ENCODE data around the gene CAMK1D. TPM values are rescaled to one million over a fixed set of nuclear protein-coding genes. Genes with fewer than 3 reads are reported as not detected.
"Not testable (repeated sequence)": the region's sequence is repeated elsewhere in the genome, so short reads cannot be mapped to it uniquely, and the experiment has no call there.

The CAMK1D gene
- total RNA-seq, 1 donor from 2014 or later: 8.7 TPM

DNA sequence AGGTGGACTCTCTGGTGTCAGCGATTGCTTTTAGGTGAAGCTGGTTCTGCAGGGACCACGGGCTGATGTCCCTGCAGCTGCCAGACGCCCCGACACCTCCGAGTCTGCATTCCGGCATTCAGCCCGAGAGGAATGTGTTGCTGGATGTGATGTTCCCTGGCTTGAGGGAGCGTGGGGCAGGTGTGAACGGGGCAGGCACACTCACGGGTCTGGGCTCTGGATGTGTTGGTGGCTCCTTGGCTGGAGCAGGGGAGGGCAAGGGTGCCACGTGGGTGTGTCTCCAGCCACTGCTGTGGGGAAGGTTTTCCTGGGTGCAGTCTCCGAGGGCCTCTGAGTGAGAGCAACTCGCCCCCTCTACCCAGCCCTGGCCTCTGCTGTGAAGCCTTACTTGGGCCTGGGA lies 140.5 kb downstream of the CAMK1D start:
- intact Hi-C loops (cut with micrococcal nuclease): no loop called here

- intact Hi-C loops (cut with micrococcal nuclease): no loop called here
These were observed 141.6 kb downstream of the CAMK1D start for GRCh38 chr10:12490963-12491362.

GRCh38 chr10:12491491-12491890 lies 142.1 kb downstream of the CAMK1D start:
- intact Hi-C loops (cut with micrococcal nuclease): no loop called here

GRCh38 chr10:12492016-12492415 lies 142.7 kb downstream of the CAMK1D start:
- intact Hi-C loops (cut with micrococcal nuclease): no loop called here

GRCh38 chr10:12497046-12497445 lies 147.7 kb downstream of the CAMK1D start:
- intact Hi-C loops (cut with micrococcal nuclease): not testable (repeated sequence)

DNA sequence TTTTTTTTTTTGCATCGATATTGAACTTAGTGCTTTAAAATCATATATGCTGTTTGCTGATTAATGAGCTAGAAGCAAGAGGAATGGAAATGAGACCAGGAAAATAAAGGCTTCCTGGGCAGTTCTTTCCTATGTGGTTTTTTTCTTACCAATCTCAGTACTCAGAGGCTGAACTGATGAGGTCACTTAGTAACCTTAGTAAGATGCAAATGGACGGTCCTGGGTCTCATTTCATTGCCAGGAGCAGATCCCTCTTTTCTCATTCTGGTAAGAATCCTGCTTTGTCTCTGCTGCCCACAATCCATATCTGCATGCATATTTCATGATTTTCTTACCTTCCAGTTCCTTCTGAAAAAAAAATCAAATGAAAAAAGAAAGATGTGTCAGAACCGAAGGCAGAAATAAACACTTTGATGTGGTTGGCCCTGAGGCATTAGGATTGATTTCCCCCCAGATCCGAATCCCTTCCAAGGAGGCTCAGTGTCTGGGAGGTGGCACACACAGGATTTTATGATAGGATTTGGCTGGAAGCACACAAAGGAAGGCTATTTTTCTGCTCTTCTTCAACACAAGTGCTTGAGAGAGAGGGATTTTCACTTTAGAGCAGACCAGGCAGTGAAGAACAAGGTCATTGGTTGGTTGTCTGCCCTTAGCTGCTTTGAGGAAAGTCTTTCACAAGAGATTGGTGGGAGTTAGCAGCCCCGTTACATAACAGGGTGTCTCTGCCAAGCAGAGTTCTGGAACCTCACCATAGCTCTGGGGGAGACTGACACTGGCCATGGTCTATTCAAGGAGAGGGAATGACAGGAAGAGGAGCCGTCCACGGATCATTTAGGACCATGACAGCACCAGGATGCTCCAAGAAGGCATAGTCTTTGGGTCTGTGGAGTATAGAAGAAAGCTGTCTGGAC lies 150.0 kb downstream of the CAMK1D start:
- intact Hi-C loops (cut with micrococcal nuclease): no loop called here

DNA sequence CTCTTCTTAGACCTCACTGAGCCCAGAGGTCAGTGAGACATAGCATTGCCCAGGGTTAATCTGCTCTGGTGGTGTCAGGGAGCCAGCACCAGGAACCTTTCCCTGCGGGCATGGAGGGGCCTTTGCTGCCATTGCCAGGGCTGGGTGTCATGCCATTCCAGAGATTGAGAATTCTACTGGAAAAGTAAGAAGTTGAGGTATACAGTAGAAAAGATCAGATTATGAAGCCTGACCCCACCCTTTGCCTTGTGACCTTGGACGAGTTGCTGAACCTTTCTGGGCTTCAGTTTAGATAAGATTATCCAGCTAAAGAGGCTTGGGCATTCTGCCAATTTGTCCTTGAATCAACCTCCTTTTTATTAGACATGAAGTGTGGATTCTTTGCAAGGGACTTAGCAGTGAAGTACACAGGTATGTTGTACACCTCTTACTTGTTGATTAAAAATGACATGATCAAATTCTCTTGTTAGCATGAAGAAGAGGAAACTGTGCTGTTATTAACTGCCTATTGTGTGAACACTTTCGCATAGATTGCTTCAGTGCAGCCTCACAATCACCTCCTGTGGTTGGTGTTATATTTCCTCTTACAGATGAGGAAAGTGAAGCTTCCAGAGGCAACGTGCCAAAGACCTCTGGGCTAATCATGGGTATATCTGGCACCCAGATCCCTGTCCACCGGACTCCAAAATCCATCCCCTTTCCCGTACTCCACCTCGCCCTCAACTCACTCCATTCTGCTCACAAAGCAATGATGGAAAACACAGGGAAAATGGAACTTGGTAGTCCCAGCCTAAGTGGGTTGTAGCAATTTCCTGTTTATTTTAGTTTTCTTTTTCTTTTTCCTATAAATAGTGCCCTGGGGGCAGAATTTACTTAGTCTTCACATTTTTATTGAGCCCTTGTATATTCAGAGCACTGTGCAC lies 151.3 kb downstream of the CAMK1D start:
- intact Hi-C loops (cut with micrococcal nuclease): no loop called here

DNA sequence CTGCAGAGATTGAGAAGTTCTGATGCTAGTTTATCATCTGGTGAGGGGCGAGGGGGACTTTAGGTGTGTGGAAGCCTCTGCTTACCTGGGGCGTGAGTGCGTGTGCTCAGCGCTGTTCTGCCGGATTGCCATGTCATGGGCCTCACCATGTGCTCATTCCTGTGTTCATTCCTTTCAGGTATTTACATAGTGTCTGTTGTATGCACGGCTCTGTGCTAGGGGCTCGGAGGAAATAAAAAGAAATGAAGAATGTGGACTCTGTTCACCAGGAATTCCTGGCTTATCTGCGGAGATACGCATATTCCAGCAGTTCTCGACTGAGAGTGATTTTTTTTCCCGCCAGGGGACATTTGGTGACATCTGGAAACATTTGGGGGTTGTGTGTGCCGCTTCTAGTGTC lies 152.0 kb downstream of the CAMK1D start:
- intact Hi-C loops (cut with micrococcal nuclease): no loop called here

- intact Hi-C loops (cut with micrococcal nuclease): no loop called here
These were observed 152.6 kb downstream of the CAMK1D start for GRCh38 chr10:12501841-12502525.

DNA sequence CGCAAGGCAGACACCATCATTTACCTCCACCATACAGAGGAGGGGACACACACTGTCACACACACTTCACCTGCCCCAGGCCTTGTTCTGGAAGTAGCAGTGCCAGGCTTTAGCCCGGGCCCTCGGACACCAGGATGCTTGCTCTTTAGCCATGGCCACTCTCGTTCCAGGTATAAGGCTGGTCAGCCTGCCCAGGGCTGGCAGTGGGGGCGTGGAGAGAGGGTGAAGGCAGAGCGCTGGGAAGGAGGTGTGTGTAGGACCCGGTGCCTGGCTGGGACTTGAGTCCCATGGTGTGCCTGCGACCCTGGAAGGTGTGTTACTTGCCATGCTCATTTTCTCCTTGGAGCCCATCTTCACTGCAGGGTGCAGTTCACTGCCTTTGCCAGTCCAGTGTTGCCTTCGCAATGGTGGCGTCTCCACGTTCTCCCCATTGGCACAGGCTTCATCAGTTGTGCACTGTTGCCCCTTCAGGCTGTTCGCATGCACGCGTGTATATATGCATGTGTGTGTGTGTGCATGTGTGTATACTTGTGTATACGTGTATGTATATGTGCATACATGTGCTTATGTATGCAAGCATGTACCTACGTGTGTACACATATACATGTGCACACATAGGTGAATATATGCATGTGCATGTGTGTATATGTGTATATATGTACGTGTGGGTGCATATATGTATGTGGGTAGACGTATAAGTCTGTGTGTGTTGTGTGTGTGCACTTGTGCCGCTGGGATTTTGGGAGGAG lies 153.4 kb downstream of the CAMK1D start:
- intact Hi-C loops (cut with micrococcal nuclease): no loop called here

GRCh38 chr10:12503311-12503710 lies 154.0 kb downstream of the CAMK1D start:
- intact Hi-C loops (cut with micrococcal nuclease): no loop called here

GRCh38 chr10:12504176-12504575 lies 154.8 kb downstream of the CAMK1D start:
- intact Hi-C loops (cut with micrococcal nuclease): no loop called here

GRCh38 chr10:12504628-12505027 lies 155.3 kb downstream of the CAMK1D start:
- intact Hi-C loops (cut with micrococcal nuclease): no loop called here

DNA sequence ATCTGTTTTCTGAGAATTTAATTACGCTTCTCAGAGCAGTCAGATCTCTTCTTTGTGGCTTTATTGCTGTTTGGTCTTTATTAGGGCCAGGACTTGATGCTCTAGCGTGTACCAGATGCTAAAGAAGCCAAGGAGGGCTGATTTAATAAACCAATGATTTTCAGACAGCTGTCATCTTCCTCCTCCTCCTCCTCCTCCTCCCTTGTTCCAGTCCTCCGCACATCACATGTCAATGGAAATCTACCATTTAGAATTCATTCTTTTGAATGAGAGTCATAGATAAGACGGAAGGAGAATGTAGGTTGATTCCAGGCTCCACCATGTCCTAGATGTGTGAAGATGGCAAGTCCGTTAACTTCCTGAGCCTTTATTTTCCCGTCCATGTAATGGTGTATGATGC lies 156.3 kb downstream of the CAMK1D start:
- intact Hi-C loops (cut with micrococcal nuclease): no loop called here

GRCh38 chr10:12507165-12507850 lies 158.0 kb downstream of the CAMK1D start:
- intact Hi-C loops (cut with micrococcal nuclease): no loop called here

GRCh38 chr10:12508165-12508564 lies 158.8 kb downstream of the CAMK1D start:
- intact Hi-C loops (cut with micrococcal nuclease): no loop called here

GRCh38 chr10:12509016-12509793 lies 159.9 kb downstream of the CAMK1D start:
- intact Hi-C loops (cut with micrococcal nuclease): no loop called here

DNA sequence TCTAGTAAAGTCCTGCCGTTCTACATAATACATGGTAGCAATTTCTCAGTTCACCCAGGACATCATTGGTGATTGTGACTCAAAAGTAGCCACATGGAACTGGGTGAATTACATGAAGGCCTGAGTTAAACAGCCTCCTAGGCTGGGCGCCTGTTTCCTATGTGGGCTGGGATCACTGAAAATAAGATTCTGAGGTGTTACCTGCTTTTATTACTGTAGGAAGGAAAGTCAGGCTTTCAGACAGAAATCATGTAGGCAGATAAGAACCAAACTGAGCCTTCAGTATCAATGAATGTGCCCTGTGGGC lies 160.4 kb downstream of the CAMK1D start:
- intact Hi-C loops (cut with micrococcal nuclease): no loop called here

GRCh38 chr10:12510501-12510941 lies 161.2 kb downstream of the CAMK1D start:
- intact Hi-C loops (cut with micrococcal nuclease): no loop called here

GRCh38 chr10:12510984-12511383 lies 161.6 kb downstream of the CAMK1D start:
- intact Hi-C loops (cut with micrococcal nuclease): no loop called here
